OCI-LY3 (cell line): ENCODE results near the gene TAMALIN.

Experiments
- H2AFZ ChIP-seq: fragments of 200-600, 300-600 bp; shearing (Covaris generic); 2 replicates; pipeline ENCODE4 v1.6.0; 2014; ENCODE audit warnings: antibody characterized with exemption, low read depth, low read length
- H3K27ac ChIP-seq: fragments of 200-600, 300-600 bp; sonication (generic); 2 replicates; pipeline ENCODE4 v1.5.1; 2014; ENCODE audit warnings: mild to moderate bottlenecking, low read length, moderate library complexity, mixed read lengths
- H3K27me3 ChIP-seq: fragments of 200-600, 300-600 bp; sonication (generic); 2 replicates; pipeline ENCODE4 v1.6.1; 2014; ENCODE audit warnings: low read depth, low read length, mixed read lengths
- H3K36me3 ChIP-seq: fragments of 200-600, 300-600 bp; sonication (generic); replicated peaks from 2 replicates; pipeline ENCODE3; 2014; ENCODE audit warnings: low read depth, low read length, mixed read lengths
- H3K4me1 ChIP-seq: fragments of 300-600, 200-600 bp; sonication (generic); 2 replicates; pipeline ENCODE4 v1.6.1; 2014; ENCODE audit warnings: low read length, mixed read lengths
- H3K4me2 ChIP-seq: fragments of 200-600, 300-600 bp; sonication (generic); 2 replicates; pipeline ENCODE4 v1.6.1; 2014; ENCODE audit warnings: low read length, mixed read lengths
- H3K4me3 ChIP-seq: fragments of 300-600, 200-600 bp; sonication (generic); 2 replicates; pipeline ENCODE4 v1.5.1; 2014; ENCODE audit warnings: antibody characterized with exemption, mild to moderate bottlenecking, low read length, moderate library complexity
- H3K79me2 ChIP-seq: fragments of 300-600, 200-600 bp; shearing (Covaris generic); 2 replicates; pipeline ENCODE4 v1.6.1; 2014; ENCODE audit warnings: mild to moderate bottlenecking, low read length, mixed read lengths
- H3K9ac ChIP-seq: fragments of 300-600, 200-600 bp; shearing (Covaris generic); 2 replicates; pipeline ENCODE4 v1.6.0; 2014; ENCODE audit warnings: mild to moderate bottlenecking, low read length, moderate library complexity
- H3K9me3 ChIP-seq: fragments of 200-600, 300-600 bp; shearing (Covaris generic); 2 replicates; pipeline ENCODE4 v1.6.1; 2014; ENCODE audit warnings: low read length, mixed read lengths; ENCODE audit not compliant: insufficient read depth
- H4K20me1 ChIP-seq: fragments of 200-600, 300-600 bp; sonication (generic); 2 replicates; pipeline ENCODE4 v1.6.1; 2016; ENCODE audit warnings: low read length, mixed read lengths; ENCODE audit not compliant: insufficient read depth
- CTCF ChIP-seq: fragments of 200-600, 300-600 bp; sonication (generic); IDR thresholded peaks from 2 replicates; pipeline ENCODE4 v1.5.1; 2014; ENCODE audit warnings: antibody characterized with exemption, low read length, low read depth
- EZH2phosphoT487 ChIP-seq: fragments of 200-600 bp; shearing (Covaris generic); IDR thresholded peaks from 2 replicates; pipeline ENCODE4 v1.6.1; 2018; ENCODE audit warnings: antibody characterized with exemption, mixed run types, low read depth

The TAMALIN gene

GRCh38 chr12:52050758-52051541 lies 44.2 kb downstream of the TAMALIN start, which contains the start of gene NR4A1:
Gene NR4A1, plus strand, starts transcription at chr12:52051442. Its CDS starts 2,887 bp downstream, at chr12:52054329.
- H4K20me1 ChIP-seq = 0 out of 2 replicates have a peak, but pooled peaks cover 4% of the 10 kb centered on the region
- H3K79me2 ChIP-seq = no peaks in the 10 kb centered on the region
- peak within 1 kb of the TSS; percentile 79 for H3K9ac ChIP-seq
- H3K4me1 ChIP-seq = peaks cover 32% of the 10 kb centered on the region
- TF ChIP-seq EZH2phosphoT487 = no peak
- TF ChIP-seq CTCF = peak; percentile 21; the same call in 1 of the 2 replicates
- no peaks in the 10 kb centered on the region for H3K36me3 ChIP-seq
- H3K27ac ChIP-seq = peak within 1 kb of the TSS; percentile 24; the same call in 1 of the 2 replicates
- peak within 1 kb of the TSS; percentile 91 for H3K4me3 ChIP-seq
- peak within 1 kb of the TSS; percentile 98 for H3K4me2 ChIP-seq
- peaks cover 13% of the 10 kb centered on the region for H3K27me3 ChIP-seq
- peak within 1 kb of the TSS; percentile 61 for H2AFZ ChIP-seq
- H3K9me3 ChIP-seq = no peaks in the 10 kb centered on the region

- Histone ChIP-seq H4K20me1 (0 out of 2 replicates have a peak, but pooled peaks cover 4% of the 10 kb centered on the region), H3K4me3 (no peak overlapping the region), H3K27ac (no peak overlapping the region), H3K9ac (no peak overlapping the region), H3K9me3 (no peaks in the 10 kb centered on the region), H3K79me2 (no peaks in the 10 kb centered on the region), H3K4me1 (peaks cover 26% of the 10 kb centered on the region), H2AFZ (no peak overlapping the region), H3K4me2 (0 out of 2 replicates have a peak overlapping the region, but pooled peaks have one; percentile 8), H3K36me3 (no peaks in the 10 kb centered on the region), H3K27me3 (peaks cover 13% of the 10 kb centered on the region)
- TF ChIP-seq CTCF (no peak), EZH2phosphoT487 (no peak)
Observed at GRCh38 chr12:52052468-52053186, 45.9 kb downstream of the TAMALIN start.

GRCh38 chr12:52053536-52054209 lies 46.9 kb downstream of the TAMALIN start:
- Histone ChIP-seq H3K4me2 (no peak overlapping the region), H3K9ac (no peak overlapping the region), H2AFZ (no peak overlapping the region), H3K27me3 (peaks cover 13% of the 10 kb centered on the region), H3K36me3 (no peaks in the 10 kb centered on the region), H3K4me3 (no peak overlapping the region), H3K9me3 (no peaks in the 10 kb centered on the region), H3K79me2 (no peaks in the 10 kb centered on the region), H3K4me1 (peaks cover 26% of the 10 kb centered on the region), H3K27ac (no peak overlapping the region), H4K20me1 (0 out of 2 replicates have a peak, but pooled peaks cover 4% of the 10 kb centered on the region)
- TF ChIP-seq EZH2phosphoT487 = no peak
- no peak for TF ChIP-seq CTCF
